Measurements from ENCODE around the gene DMXL1. TPM values are rescaled to one million over a fixed set of nuclear protein-coding genes. Genes with fewer than 3 reads are reported as not detected.

DMXL1 gene
- total RNA-seq, 2 experiments from 2014 or later, result 28.4 to 29.1 TPM

DNA sequence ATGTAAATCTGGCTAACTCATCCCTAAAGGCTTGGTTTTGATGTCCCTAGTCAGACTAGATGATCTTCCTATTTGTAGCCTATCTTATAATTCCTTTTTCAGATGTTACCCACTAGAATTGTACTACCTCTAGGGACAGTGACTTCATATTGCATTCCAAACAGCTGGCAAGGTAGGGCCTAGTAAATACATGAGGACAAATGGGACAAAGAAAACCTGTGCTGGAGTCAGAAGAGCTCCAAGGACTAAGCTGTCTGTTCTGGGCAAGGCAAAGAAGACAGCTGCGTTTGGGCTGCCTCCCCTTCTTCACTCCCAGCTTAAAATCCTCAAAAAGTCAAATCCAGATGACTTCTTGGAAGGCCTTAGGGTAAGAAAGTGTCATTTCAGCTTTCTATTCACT is 10.0 kb downstream of the DMXL1 start:
- Mint-ChIP-seq H3K27ac (no peak overlapping the region), H3K27me3 (no peaks in the 10 kb centered on the region), H3K36me3 (ENCODE audit: low read depth) (peaks cover 28% of the 10 kb centered on the region), H3K4me1 (ENCODE audit: low read depth) (peaks cover 33% of the 10 kb centered on the region), H3K4me3 (no peak overlapping the region), H3K9me3 (peaks cover 5% of the 10 kb centered on the region)
- no peak overlapping the region for H3K4me3 ChIP-seq (ENCODE audit: low read length)
- POLR2A ChIA-PET, result interaction anchor here (3.5 kb wide), 1 partner anchor 10 kb away, joined by 26 read pairs; the partner anchor contains the start of gene DMXL1
- H3K27ac ChIP-seq (ENCODE audit: low read depth in 1 of 2, low read length in 2 of 2), result no peak overlapping the region
- DNase-seq, result no peak
- TF ChIP-seq CTCF (IDR thresholded peaks at IDR 0.05), result no peak
- H3K36me3 ChIP-seq (ENCODE audit: insufficient read depth, low read length), result no peaks in the 10 kb centered on the region
- H3K27me3 ChIP-seq (ENCODE audit: control insufficient read depth in 1 of 2, insufficient read depth in 2 of 2, low read length in 2 of 2), result no peaks in the 10 kb centered on the region
- intact Hi-C loops (cut with DNase I, micrococcal nuclease), result no loop called here
- no peak for ATAC-seq (ENCODE audit: poor library complexity)
- H3K4me1 ChIP-seq (ENCODE audit: insufficient read depth, low read length), result no peaks in the 10 kb centered on the region
- CTCF ChIA-PET, result interaction anchor here (2.8 kb wide), 1 partner anchor 93 kb away, joined by 9 read pairs; the partner anchor contains the start of gene DTWD2
- H3K9me3 ChIP-seq (ENCODE audit: control insufficient read depth in 1 of 2, insufficient read depth in 1 of 2, low read length in 2 of 2), result no peaks in the 10 kb centered on the region

GRCh38 chr5:119082691-119083090 is 11.8 kb downstream of the DMXL1 start:
- no peak overlapping the region for H3K27ac Mint-ChIP-seq
- H3K27ac ChIP-seq (ENCODE audit: low read depth in 1 of 2, low read length in 2 of 2), result no peak overlapping the region
- TF ChIP-seq CTCF (IDR thresholded peaks at IDR 0.05), result no peak

GRCh38 chr5:119083679-119084078 is 12.8 kb downstream of the DMXL1 start:
- Histone ChIP-seq H3K9me3 (ENCODE audit: control insufficient read depth in 1 of 2, insufficient read depth in 1 of 2, low read length in 2 of 2) (no peaks in the 10 kb centered on the region), H3K36me3 (ENCODE audit: insufficient read depth, low read length) (no peaks in the 10 kb centered on the region), H3K27me3 (ENCODE audit: control insufficient read depth in 1 of 2, insufficient read depth in 2 of 2, low read length in 2 of 2) (no peaks in the 10 kb centered on the region), H3K4me3 (ENCODE audit: low read length) (no peak overlapping the region), H3K27ac (ENCODE audit: low read depth in 1 of 2, low read length in 2 of 2) (no peak overlapping the region), H3K4me1 (ENCODE audit: insufficient read depth, low read length) (no peaks in the 10 kb centered on the region)
- ATAC-seq (ENCODE audit: poor library complexity), result no peak
- peaks cover 6% of the 10 kb centered on the region for H3K9me3 Mint-ChIP-seq
- no peaks in the 10 kb centered on the region for H3K27me3 Mint-ChIP-seq
- no peak for DNase-seq
- ChIA-PET POLR2A (no interaction called here), CTCF (no interaction called here)
- H3K4me3 Mint-ChIP-seq, result no peak overlapping the region
- no peak overlapping the region for H3K27ac Mint-ChIP-seq
- H3K4me1 Mint-ChIP-seq (ENCODE audit: low read depth), result peaks cover 52% of the 10 kb centered on the region
- intact Hi-C loops (cut with DNase I, micrococcal nuclease), result no loop called here
- peaks cover 50% of the 10 kb centered on the region for H3K36me3 Mint-ChIP-seq (ENCODE audit: low read depth)
- no peak for TF ChIP-seq CTCF (IDR thresholded peaks at IDR 0.05)

More at GRCh38 chr5:119082691-119083090, 11.8 kb downstream of the DMXL1 start:
- Histone ChIP-seq H3K4me3 (ENCODE audit: low read length) (no peak overlapping the region), H3K36me3 (ENCODE audit: insufficient read depth, low read length) (no peaks in the 10 kb centered on the region), H3K4me1 (ENCODE audit: insufficient read depth, low read length) (no peaks in the 10 kb centered on the region), H3K27me3 (ENCODE audit: control insufficient read depth in 1 of 2, insufficient read depth in 2 of 2, low read length in 2 of 2) (no peaks in the 10 kb centered on the region), H3K9me3 (ENCODE audit: control insufficient read depth in 1 of 2, insufficient read depth in 1 of 2, low read length in 2 of 2) (no peaks in the 10 kb centered on the region)
- Mint-ChIP-seq H3K36me3 (ENCODE audit: low read depth) (peaks cover 44% of the 10 kb centered on the region), H3K4me1 (ENCODE audit: low read depth) (peaks cover 44% of the 10 kb centered on the region), H3K27me3 (no peaks in the 10 kb centered on the region), H3K4me3 (no peak overlapping the region), H3K9me3 (peaks cover 6% of the 10 kb centered on the region)
- DNase-seq (no peak), ATAC-seq (ENCODE audit: poor library complexity) (no peak)
- intact Hi-C loops (cut with DNase I, micrococcal nuclease), result no loop called here
- ChIA-PET POLR2A (interaction anchor here (3.5 kb wide), 1 partner anchor 12 kb away, joined by 26 read pairs; the partner anchor contains the start of gene DMXL1), CTCF (interaction anchor here (1.0 to 1.4 kb wide), 2 partner anchors 12 to 94 kb away, joined by 3 to 5 read pairs; partner anchors contain the start of gene DTWD2)

Data from CD4-positive, alpha-beta T cell (primary cell).